HL-60 (cell line): ENCODE data around the gene USP11.
A peak's percentile ranks its signal among the peaks of the same experiment; 100 is the strongest.

Experiments
- CTCF ChIP-seq: IDR thresholded peaks from one replicate; pipeline ENCODE4 v1.5.1; 2011; ENCODE audit warnings: low read length, control low read depth, inconsistent platforms; ENCODE audit not compliant: insufficient read depth
- GABPA ChIP-seq: IDR thresholded peaks from 2 replicates; pipeline ENCODE4 v1.6.1; 2012; ENCODE audit warnings: low read depth
- POLR2AphosphoS5 ChIP-seq: IDR thresholded peaks from 2 replicates; pipeline ENCODE4 v1.6.1; 2012; ENCODE audit warnings: low read depth
- REST ChIP-seq: IDR thresholded peaks from 2 replicates; pipeline ENCODE4 v1.6.1; 2012; ENCODE audit warnings: low read depth; ENCODE audit not compliant: insufficient replicate concordance
- SPI1 ChIP-seq: IDR thresholded peaks from 2 replicates; pipeline ENCODE4 v1.6.1; 2012; ENCODE audit warnings: low read depth, mild to moderate bottlenecking, borderline replicate concordance

- 0 out of 2 replicates have a peak, but pooled peaks have one; percentile 8 for TF ChIP-seq POLR2AphosphoS5
- TF ChIP-seq REST, result no peak
- TF ChIP-seq CTCF, result no peak
- TF ChIP-seq GABPA, result no peak
- no peak for TF ChIP-seq SPI1
Measured at GRCh38 chrX:47231167-47231566, 1.6 kb upstream of the USP11 start.
